ENCODE measurements around the gene ORC3.

ORC3 gene

GRCh38 chr6:87623248-87623647 is 33.3 kb downstream of the ORC3 start:
- DNase-seq = no peak
- no peak overlapping the region for H3K27ac ChIP-seq
- TF ChIP-seq CTCF (IDR thresholded peaks at IDR 0.05; ENCODE audit: low read depth, low read length) = no peak
- peaks cover 9% of the 10 kb centered on the region; the same call in 1 of the 2 replicates for H3K36me3 ChIP-seq
- no peak overlapping the region for H3K4me3 ChIP-seq (ENCODE audit: low read depth, low read length)
- H3K27me3 ChIP-seq (ENCODE audit: insufficient read depth, low read depth, severe bottlenecking) = no peaks in the 10 kb centered on the region
- H3K9me3 ChIP-seq (ENCODE audit: severe bottlenecking) = no peaks in the 10 kb centered on the region

- no peak overlapping the region for H3K27ac ChIP-seq
- no peak overlapping the region for H3K4me3 ChIP-seq (ENCODE audit: low read depth, low read length)
- no peak for TF ChIP-seq CTCF (IDR thresholded peaks at IDR 0.05; ENCODE audit: low read depth, low read length)
- no peaks in the 10 kb centered on the region for H3K27me3 ChIP-seq (ENCODE audit: insufficient read depth, low read depth, severe bottlenecking)
- no peaks in the 10 kb centered on the region for H3K9me3 ChIP-seq (ENCODE audit: severe bottlenecking)
- H3K36me3 ChIP-seq = peaks cover 5% of the 10 kb centered on the region; the same call in 1 of the 2 replicates
- DNase-seq = no peak
These were observed 38.5 kb downstream of the ORC3 start for GRCh38 chr6:87628424-87628823.

- peaks cover 3% of the 10 kb centered on the region; the same call in 1 of the 2 replicates for H3K36me3 ChIP-seq
- DNase-seq = no peak
- no peak for TF ChIP-seq CTCF (IDR thresholded peaks at IDR 0.05; ENCODE audit: low read depth, low read length)
- no peak overlapping the region for H3K27ac ChIP-seq
- no peak overlapping the region for H3K4me3 ChIP-seq (ENCODE audit: low read depth, low read length)
- no peaks in the 10 kb centered on the region for H3K27me3 ChIP-seq (ENCODE audit: insufficient read depth, low read depth, severe bottlenecking)
- no peaks in the 10 kb centered on the region for H3K9me3 ChIP-seq (ENCODE audit: severe bottlenecking)
These were observed 38.9 kb downstream of the ORC3 start for GRCh38 chr6:87628881-87629280.

- no peak for DNase-seq
- no peak for TF ChIP-seq CTCF (IDR thresholded peaks at IDR 0.05; ENCODE audit: low read depth, low read length)
- Histone ChIP-seq H3K4me3 (ENCODE audit: low read depth, low read length) (no peak overlapping the region), H3K27me3 (ENCODE audit: insufficient read depth, low read depth, severe bottlenecking) (no peaks in the 10 kb centered on the region), H3K27ac (no peak overlapping the region), H3K36me3 (peaks cover 3% of the 10 kb centered on the region), H3K9me3 (ENCODE audit: severe bottlenecking) (no peaks in the 10 kb centered on the region)
These were observed 40.8 kb downstream of the ORC3 start for GRCh38 chr6:87630746-87631145.

- H3K27me3 ChIP-seq (ENCODE audit: insufficient read depth, low read depth, severe bottlenecking) = no peaks in the 10 kb centered on the region
- peaks cover 10% of the 10 kb centered on the region for H3K36me3 ChIP-seq
- H3K27ac ChIP-seq = no peak overlapping the region
- TF ChIP-seq CTCF (IDR thresholded peaks at IDR 0.05; ENCODE audit: low read depth, low read length) = no peak
- DNase-seq = no peak
- H3K4me3 ChIP-seq (ENCODE audit: low read depth, low read length) = no peak overlapping the region
- no peaks in the 10 kb centered on the region for H3K9me3 ChIP-seq (ENCODE audit: severe bottlenecking)
These were observed 43.9 kb downstream of the ORC3 start for GRCh38 chr6:87633851-87634250.

GRCh38 chr6:87636315-87636714 is 46.4 kb downstream of the ORC3 start:
- no peak overlapping the region for H3K4me3 ChIP-seq (ENCODE audit: low read depth, low read length)
- no peak for TF ChIP-seq CTCF (IDR thresholded peaks at IDR 0.05; ENCODE audit: low read depth, low read length)
- no peak overlapping the region for H3K27ac ChIP-seq
- no peaks in the 10 kb centered on the region for H3K27me3 ChIP-seq (ENCODE audit: insufficient read depth, low read depth, severe bottlenecking)
- peaks cover 10% of the 10 kb centered on the region for H3K36me3 ChIP-seq
- H3K9me3 ChIP-seq (ENCODE audit: severe bottlenecking) = no peaks in the 10 kb centered on the region
- no peak for DNase-seq
